Parathyroid adenoma (tissue), 2 donors: ENCODE results near the gene LTBP2.
A peak's percentile ranks its signal among the peaks of the same experiment; 100 is the strongest.

Experiments used
- H2AFZ ChIP-seq: fragments of 300-600 bp; sonication (generic); one replicate; pipeline ENCODE4 v1.7.0; 2017; ENCODE audit warnings: antibody characterized with exemption, mild to moderate bottlenecking
- H3K27ac ChIP-seq: fragments of 300-600 bp; sonication (generic); one replicate; pipeline ENCODE4 v1.7.0; 2017
- H3K27me3 ChIP-seq: fragments of 300-600 bp; sonication (generic); one replicate; pipeline ENCODE4 v1.7.0; 2017; ENCODE audit warnings: low read length; ENCODE audit not compliant: control insufficient read depth, insufficient read depth
- H3K36me3 ChIP-seq: fragments of 300-600 bp; sonication (generic); one replicate; pipeline ENCODE4 v1.7.0; 2017; ENCODE audit warnings: low read length; ENCODE audit not compliant: control insufficient read depth, insufficient read depth
- H3K4me1 ChIP-seq: fragments of 300-600 bp; sonication (generic); one replicate; pipeline ENCODE4 v1.7.0; 2017; ENCODE audit warnings: control low read depth
- H3K4me2 ChIP-seq: fragments of 300-600 bp; sonication (generic); one replicate; pipeline ENCODE4 v1.7.0; 2017; ENCODE audit warnings: low read length
- H3K4me3 ChIP-seq: fragments of 300-600 bp; sonication (generic); one replicate; pipeline ENCODE4 v1.7.0; 2017; ENCODE audit warnings: low read depth, low read length
- H3K79me2 ChIP-seq: fragments of 300-600 bp; sonication (generic); one replicate; pipeline ENCODE4 v1.7.0; 2017; ENCODE audit warnings: control low read depth
- H3K9ac ChIP-seq: fragments of 300-600 bp; sonication (generic); one replicate; pipeline ENCODE4 v1.7.0; 2017; ENCODE audit warnings: mild to moderate bottlenecking
- H3K9me3 ChIP-seq: fragments of 300-600 bp; sonication (generic); one replicate; pipeline ENCODE4 v1.7.0; 2017; ENCODE audit warnings: low read length; ENCODE audit not compliant: control insufficient read depth
- CTCF ChIP-seq: fragments of 300-600 bp; sonication (generic); IDR thresholded peaks from one replicate; pipeline ENCODE4 v1.7.0; 2017; ENCODE audit warnings: antibody characterized with exemption, mild to moderate bottlenecking
- donor health status: primary hyperparathyroidism.

The LTBP2 gene

GRCh38 chr14:74483321-74483720 is 128.7 kb downstream of the LTBP2 start:
- no peak for TF ChIP-seq CTCF
- Histone ChIP-seq H2AFZ (no peak overlapping the region), H3K4me2 (no peak overlapping the region), H3K36me3 (no peaks in the 10 kb centered on the region), H3K9me3 (no peaks in the 10 kb centered on the region), H3K4me3 (no peak overlapping the region), H3K27me3 (no peaks in the 10 kb centered on the region), H3K27ac (no peak overlapping the region), H3K79me2 (no peaks in the 10 kb centered on the region), H3K9ac (no peak overlapping the region), H3K4me1 (peaks cover 7% of the 10 kb centered on the region)

DNA sequence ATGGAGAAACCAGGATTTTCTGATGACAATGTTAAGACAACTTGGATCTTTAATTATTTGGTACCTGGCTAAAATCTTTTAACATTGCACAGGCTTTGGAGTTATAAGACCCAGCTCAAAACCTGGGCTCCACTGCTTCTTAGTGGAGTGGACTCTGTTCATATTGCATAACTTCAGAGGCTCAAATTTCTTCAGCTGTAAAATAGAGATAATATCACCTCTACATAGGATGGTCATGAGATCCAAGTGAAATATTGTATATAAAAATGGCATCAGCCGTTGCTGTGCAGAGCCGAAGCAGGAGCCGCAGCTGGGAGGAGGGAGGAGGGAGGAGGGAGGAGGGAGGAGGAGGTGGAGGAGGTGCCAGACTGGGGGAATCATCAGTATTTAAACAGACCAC is 129.5 kb downstream of the LTBP2 start:
- Histone ChIP-seq H3K36me3 (no peaks in the 10 kb centered on the region), H3K27ac (no peak overlapping the region), H3K4me1 (peaks cover 7% of the 10 kb centered on the region)

GRCh38 chr14:74480046-74480445 is 132.0 kb downstream of the LTBP2 start:
- H3K9me3 ChIP-seq: no peaks in the 10 kb centered on the region
- TF ChIP-seq CTCF: no peak
- no peak overlapping the region for H3K4me2 ChIP-seq
- no peaks in the 10 kb centered on the region for H3K36me3 ChIP-seq
- H2AFZ ChIP-seq: no peak overlapping the region
- H3K9ac ChIP-seq: no peak overlapping the region
- H3K27me3 ChIP-seq: no peaks in the 10 kb centered on the region
- no peaks in the 10 kb centered on the region for H3K4me1 ChIP-seq
- H3K27ac ChIP-seq: no peak overlapping the region
- no peak overlapping the region for H3K4me3 ChIP-seq
- no peaks in the 10 kb centered on the region for H3K79me2 ChIP-seq

More for the DNA sequence above, 129.5 kb downstream of the LTBP2 start:
- Histone ChIP-seq H2AFZ (no peak overlapping the region), H3K4me2 (no peak overlapping the region), H3K79me2 (no peaks in the 10 kb centered on the region), H3K9ac (no peak overlapping the region), H3K27me3 (no peaks in the 10 kb centered on the region), H3K4me3 (no peak overlapping the region), H3K9me3 (no peaks in the 10 kb centered on the region)
- no peak for TF ChIP-seq CTCF

DNA sequence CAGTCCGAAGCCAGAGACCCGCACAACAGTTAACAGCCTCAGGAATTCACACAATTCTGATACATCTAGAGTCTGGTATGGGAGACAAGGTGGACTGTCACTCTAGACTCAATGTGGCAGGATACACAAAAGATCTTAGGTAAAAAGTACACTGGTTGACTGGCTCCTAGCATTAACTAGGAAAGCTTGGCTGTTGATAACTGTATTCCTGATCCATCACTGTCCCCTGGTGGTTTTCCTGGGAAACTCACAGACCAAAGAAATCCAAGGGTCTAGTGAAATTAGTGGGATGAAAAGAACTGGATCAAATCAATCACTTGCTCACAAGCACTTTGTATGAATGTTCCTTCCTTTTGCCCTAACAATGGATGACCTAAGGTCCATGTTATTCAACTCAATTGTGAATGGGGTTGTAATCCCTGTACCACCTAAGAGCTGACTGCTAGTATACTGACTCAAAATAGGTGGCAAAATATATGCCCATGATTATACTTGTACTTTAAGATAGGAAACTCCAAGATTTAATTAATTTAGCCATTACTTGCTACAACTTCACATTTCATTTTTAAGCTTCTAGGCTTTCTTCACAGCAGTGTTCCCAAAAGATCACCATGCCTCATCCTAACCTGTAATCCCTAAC is 132.9 kb downstream of the LTBP2 start:
- H3K4me1 ChIP-seq: no peaks in the 10 kb centered on the region
- H3K9me3 ChIP-seq: no peaks in the 10 kb centered on the region
- H3K4me2 ChIP-seq: no peak overlapping the region
- no peaks in the 10 kb centered on the region for H3K27me3 ChIP-seq
- H3K79me2 ChIP-seq: no peaks in the 10 kb centered on the region
- no peak overlapping the region for H3K9ac ChIP-seq
- no peaks in the 10 kb centered on the region for H3K36me3 ChIP-seq
- no peak overlapping the region for H3K4me3 ChIP-seq
- H2AFZ ChIP-seq: no peak overlapping the region
- H3K27ac ChIP-seq: no peak overlapping the region
- TF ChIP-seq CTCF: peak; percentile 85

DNA sequence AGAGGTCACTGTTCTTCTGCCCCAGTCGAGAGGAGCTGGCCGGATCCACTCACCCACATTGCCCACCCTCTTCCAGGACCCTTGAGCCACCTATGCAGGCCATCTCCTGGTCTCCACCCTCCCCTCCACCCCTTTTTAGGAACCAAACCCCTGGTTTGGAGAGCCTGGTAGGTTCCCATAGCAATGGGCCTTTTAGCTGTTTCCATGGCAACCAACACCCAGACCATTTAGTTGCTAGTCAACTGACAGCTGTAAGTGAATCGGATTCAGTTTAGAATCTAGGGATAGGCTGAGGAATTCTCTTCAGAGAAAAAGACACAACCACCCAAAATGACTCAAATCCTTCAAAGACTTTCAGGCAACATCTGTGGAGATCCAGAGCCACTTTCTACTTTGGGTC is 135.4 kb downstream of the LTBP2 start:
- TF ChIP-seq CTCF: no peak
- Histone ChIP-seq H3K36me3 (no peaks in the 10 kb centered on the region), H3K4me1 (no peaks in the 10 kb centered on the region), H3K4me3 (no peak overlapping the region), H3K9me3 (no peaks in the 10 kb centered on the region), H3K27ac (no peak overlapping the region), H3K9ac (no peak overlapping the region), H3K79me2 (no peaks in the 10 kb centered on the region), H3K4me2 (no peak overlapping the region), H3K27me3 (no peaks in the 10 kb centered on the region), H2AFZ (no peak overlapping the region)
